ENCODE results near the gene FBXL7.

DNA sequence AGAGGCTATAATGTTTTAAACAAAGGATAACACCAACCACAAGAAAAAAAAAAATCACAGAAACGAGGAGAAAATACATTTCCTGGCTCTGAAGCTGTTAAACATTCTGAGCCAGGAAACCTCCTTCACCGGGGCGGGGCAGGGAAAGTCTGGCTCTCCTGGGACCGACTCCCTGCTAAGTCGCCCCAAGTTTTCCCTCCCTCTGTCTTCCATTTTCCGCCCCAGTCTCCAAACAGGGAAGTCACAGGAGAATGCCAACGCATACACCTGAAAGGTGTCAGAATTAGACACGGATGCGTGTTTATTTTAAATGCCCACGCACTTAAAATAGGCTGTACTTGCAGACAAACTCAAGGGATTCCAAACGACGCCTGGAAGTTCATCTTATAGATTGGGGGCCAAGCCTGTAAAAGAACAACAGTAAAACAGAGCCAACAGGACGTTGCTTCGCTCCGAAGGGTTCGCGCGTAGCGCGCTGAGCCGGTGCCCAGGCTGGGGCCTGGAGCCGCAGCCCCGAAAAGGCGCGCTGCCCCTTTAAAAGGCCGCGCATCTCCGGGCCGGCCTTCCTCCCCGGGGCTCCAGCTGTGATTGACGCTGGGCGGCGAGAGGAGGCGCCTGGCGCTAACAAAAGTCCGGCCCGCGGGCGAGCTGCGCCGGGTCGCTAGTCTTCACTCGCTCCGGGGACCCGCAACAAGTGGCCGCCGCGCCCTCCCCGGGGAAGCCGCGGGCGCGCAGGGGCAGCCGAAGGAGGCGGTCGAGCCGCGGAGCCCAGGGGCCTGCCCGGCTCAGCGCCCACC lies at the start of gene FBXL7:
- no peak for TF ChIP-seq ISL1 (CRISPR knock-in tag; IDR thresholded peaks at IDR 0.05)
- no peak for TF ChIP-seq ZNF70 (CRISPR knock-in tag; IDR thresholded peaks at IDR 0.05)
- no peak for TF ChIP-seq ZFP3 (CRISPR knock-in tag; IDR thresholded peaks at IDR 0.05)
- TF ChIP-seq, protein P1, sequence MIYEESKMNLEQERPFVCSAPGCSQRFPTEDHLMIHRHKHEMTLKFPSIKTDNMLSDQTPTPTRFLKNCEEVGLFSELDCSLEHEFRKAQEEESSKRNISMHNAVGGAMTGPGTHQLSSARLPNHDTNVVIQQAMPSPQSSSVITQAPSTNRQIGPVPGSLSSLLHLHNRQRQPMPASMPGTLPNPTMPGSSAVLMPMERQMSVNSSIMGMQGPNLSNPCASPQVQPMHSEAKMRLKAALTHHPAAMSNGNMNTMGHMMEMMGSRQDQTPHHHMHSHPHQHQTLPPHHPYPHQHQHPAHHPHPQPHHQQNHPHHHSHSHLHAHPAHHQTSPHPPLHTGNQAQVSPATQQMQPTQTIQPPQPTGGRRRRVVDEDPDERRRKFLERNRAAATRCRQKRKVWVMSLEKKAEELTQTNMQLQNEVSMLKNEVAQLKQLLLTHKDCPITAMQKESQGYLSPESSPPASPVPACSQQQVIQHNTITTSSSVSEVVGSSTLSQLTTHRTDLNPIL (CRISPR knock-in tag; IDR thresholded peaks at IDR 0.05; ENCODE audit: low read depth), result no peak
- TF ChIP-seq ARNTL (CRISPR knock-in tag; IDR thresholded peaks at IDR 0.05; ENCODE audit: borderline replicate concordance, low read depth), result no peak
- TF ChIP-seq, protein P2, sequence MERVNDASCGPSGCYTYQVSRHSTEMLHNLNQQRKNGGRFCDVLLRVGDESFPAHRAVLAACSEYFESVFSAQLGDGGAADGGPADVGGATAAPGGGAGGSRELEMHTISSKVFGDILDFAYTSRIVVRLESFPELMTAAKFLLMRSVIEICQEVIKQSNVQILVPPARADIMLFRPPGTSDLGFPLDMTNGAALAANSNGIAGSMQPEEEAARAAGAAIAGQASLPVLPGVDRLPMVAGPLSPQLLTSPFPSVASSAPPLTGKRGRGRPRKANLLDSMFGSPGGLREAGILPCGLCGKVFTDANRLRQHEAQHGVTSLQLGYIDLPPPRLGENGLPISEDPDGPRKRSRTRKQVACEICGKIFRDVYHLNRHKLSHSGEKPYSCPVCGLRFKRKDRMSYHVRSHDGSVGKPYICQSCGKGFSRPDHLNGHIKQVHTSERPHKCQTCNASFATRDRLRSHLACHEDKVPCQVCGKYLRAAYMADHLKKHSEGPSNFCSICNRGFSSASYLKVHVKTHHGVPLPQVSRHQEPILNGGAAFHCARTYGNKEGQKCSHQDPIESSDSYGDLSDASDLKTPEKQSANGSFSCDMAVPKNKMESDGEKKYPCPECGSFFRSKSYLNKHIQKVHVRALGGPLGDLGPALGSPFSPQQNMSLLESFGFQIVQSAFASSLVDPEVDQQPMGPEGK (CRISPR knock-in tag; IDR thresholded peaks at IDR 0.05; ENCODE audit: borderline replicate concordance), result no peak
- TF ChIP-seq, protein P3, sequence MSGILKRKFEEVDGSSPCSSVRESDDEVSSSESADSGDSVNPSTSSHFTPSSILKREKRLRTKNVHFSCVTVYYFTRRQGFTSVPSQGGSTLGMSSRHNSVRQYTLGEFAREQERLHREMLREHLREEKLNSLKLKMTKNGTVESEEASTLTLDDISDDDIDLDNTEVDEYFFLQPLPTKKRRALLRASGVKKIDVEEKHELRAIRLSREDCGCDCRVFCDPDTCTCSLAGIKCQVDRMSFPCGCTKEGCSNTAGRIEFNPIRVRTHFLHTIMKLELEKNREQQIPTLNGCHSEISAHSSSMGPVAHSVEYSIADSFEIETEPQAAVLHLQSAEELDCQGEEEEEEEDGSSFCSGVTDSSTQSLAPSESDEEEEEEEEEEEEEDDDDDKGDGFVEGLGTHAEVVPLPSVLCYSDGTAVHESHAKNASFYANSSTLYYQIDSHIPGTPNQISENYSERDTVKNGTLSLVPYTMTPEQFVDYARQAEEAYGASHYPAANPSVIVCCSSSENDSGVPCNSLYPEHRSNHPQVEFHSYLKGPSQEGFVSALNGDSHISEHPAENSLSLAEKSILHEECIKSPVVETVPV (CRISPR knock-in tag; IDR thresholded peaks at IDR 0.05), result no peak
